H9 (cell line): ENCODE measurements around the gene SPP1. TPM values are rescaled to one million over a fixed set of nuclear protein-coding genes. Genes with fewer than 3 reads are reported as not detected.

Experiments
- DNase-seq: peaks from one replicate; pipeline ENCODE4 v3.0.0-alpha.2; 2017
- H2AFZ ChIP-seq: one replicate; pipeline ENCODE4 v1.6.1; 2013; ENCODE audit warnings: mild to moderate bottlenecking, low read length, control low read depth, moderate library complexity
- H2AK5ac ChIP-seq: 2 replicates; pipeline ENCODE4 v1.6.1; 2013; ENCODE audit warnings: low read length, control low read depth, mixed read lengths; ENCODE audit not compliant: insufficient read length
- H2BK120ac ChIP-seq: one replicate; pipeline ENCODE4 v1.6.1; 2013; ENCODE audit warnings: low read depth, mild to moderate bottlenecking, low read length, control low read depth, inconsistent platforms; ENCODE audit not compliant: poor library complexity, severe bottlenecking
- H2BK12ac ChIP-seq: 2 replicates; pipeline ENCODE4 v1.6.1; 2013; ENCODE audit warnings: low read length, control low read depth, mixed read lengths, low read depth; ENCODE audit not compliant: insufficient read length
- H2BK15ac ChIP-seq: 2 replicates; pipeline ENCODE4 v1.6.1; 2013; ENCODE audit warnings: low read depth, low read length, control low read depth
- H2BK20ac ChIP-seq: one replicate; pipeline ENCODE4 v1.6.1; 2013; ENCODE audit warnings: low read depth, mild to moderate bottlenecking, low read length, control low read depth, inconsistent platforms; ENCODE audit not compliant: poor library complexity, severe bottlenecking
- H2BK5ac ChIP-seq: 2 replicates; pipeline ENCODE4 v1.6.1; 2013; ENCODE audit warnings: low read length, control low read depth, mixed read lengths; ENCODE audit not compliant: insufficient read length
- H3K14ac ChIP-seq: 2 replicates; pipeline ENCODE4 v1.6.1; 2013; ENCODE audit warnings: low read length, control low read depth; ENCODE audit not compliant: insufficient read depth
- H3K18ac ChIP-seq: 2 replicates; pipeline ENCODE4 v1.6.1; 2013; ENCODE audit warnings: low read depth, mild to moderate bottlenecking, mixed read lengths, low read length, control low read depth; ENCODE audit not compliant: insufficient read length
- H3K23ac ChIP-seq: 2 replicates; pipeline ENCODE4 v1.6.1; 2013; ENCODE audit warnings: low read length, control low read depth, mixed read lengths, low read depth; ENCODE audit not compliant: insufficient read length
- H3K23me2 ChIP-seq: 2 replicates; pipeline ENCODE4 v1.6.1; 2013; ENCODE audit warnings: low read depth, mild to moderate bottlenecking, mixed read lengths, low read length, control low read depth; ENCODE audit not compliant: insufficient read length, poor library complexity, severe bottlenecking
- H3K27ac ChIP-seq: 2 replicates; pipeline ENCODE4 v1.5.1; 2013; ENCODE audit warnings: low read length, control low read depth, mixed read lengths, low read depth; ENCODE audit not compliant: insufficient read length
- H3K27me3 ChIP-seq: 2 replicates; pipeline ENCODE4 v1.6.1; 2013; ENCODE audit warnings: low read length, control low read depth, inconsistent platforms; ENCODE audit not compliant: insufficient read depth
- H3K4ac ChIP-seq: 2 replicates; pipeline ENCODE4 v1.6.1; 2013; ENCODE audit warnings: low read depth, mild to moderate bottlenecking, control low read depth, inconsistent platforms, low read length, moderate library complexity
- H3K4me1 ChIP-seq: 2 replicates; pipeline ENCODE4 v1.6.1; 2013; ENCODE audit warnings: low read length, control low read depth, inconsistent platforms; ENCODE audit not compliant: insufficient read depth
- H3K4me2 ChIP-seq: 2 replicates; pipeline ENCODE4 v1.6.1; 2013; ENCODE audit warnings: low read length, control low read depth, mixed read lengths; ENCODE audit not compliant: insufficient read length, insufficient read depth
- H3K56ac ChIP-seq: 2 replicates; pipeline ENCODE4 v1.6.1; 2013; ENCODE audit warnings: low read depth, mild to moderate bottlenecking, mixed read lengths, low read length, control low read depth; ENCODE audit not compliant: insufficient read length
- H3K79me1 ChIP-seq: 2 replicates; pipeline ENCODE4 v1.6.1; 2013; ENCODE audit warnings: low read depth, mild to moderate bottlenecking, moderate library complexity, low read length, control low read depth, inconsistent platforms; ENCODE audit not compliant: insufficient read depth, poor library complexity, severe bottlenecking
- H3K79me2 ChIP-seq: 2 replicates; pipeline ENCODE4 v1.6.1; 2013; ENCODE audit warnings: low read length, control low read depth, inconsistent platforms; ENCODE audit not compliant: insufficient read depth
- H3K9ac ChIP-seq: 2 replicates; pipeline ENCODE4 v1.6.1; 2013; ENCODE audit warnings: low read length, control low read depth, mixed read lengths; ENCODE audit not compliant: insufficient read length; ENCODE audit errors: extremely low read depth
- H3K9me3 ChIP-seq: one replicate; pipeline ENCODE4 v1.6.1; 2013; ENCODE audit warnings: low read depth, low read length, inconsistent platforms; ENCODE audit not compliant: control insufficient read depth
- H3T11ph ChIP-seq: one replicate; pipeline ENCODE4 v1.6.1; 2013; ENCODE audit warnings: mild to moderate bottlenecking, low read length, control low read depth, inconsistent platforms
- H4K20me1 ChIP-seq: one replicate; pipeline ENCODE4 v1.6.1; 2013; ENCODE audit not compliant: control insufficient read depth, insufficient read length, insufficient read depth
- H4K5ac ChIP-seq: 2 replicates; pipeline ENCODE4 v1.6.1; 2013; ENCODE audit warnings: low read depth, mild to moderate bottlenecking, mixed read lengths, low read length, control low read depth; ENCODE audit not compliant: insufficient read length
- H4K8ac ChIP-seq: replicated peaks from 2 replicates; pipeline ENCODE4 v1.6.1; 2013; ENCODE audit warnings: low read length, control low read depth, mixed read lengths, low read depth; ENCODE audit not compliant: insufficient read length
- H4K91ac ChIP-seq: 2 replicates; pipeline ENCODE4 v1.6.1; 2013; ENCODE audit warnings: low read depth, mild to moderate bottlenecking, moderate library complexity, mixed read lengths, low read length, control low read depth; ENCODE audit not compliant: insufficient read length
- H3K27ac Mint-ChIP-seq, 3 experiments: 2 replicates in 2 of 3; 3 replicates in 1 of 3; pipeline ENCODE4 v1.8.0; 2020 to 2021; ENCODE audit warnings: mixed read lengths in 3 of 3, mild to moderate bottlenecking in 1 of 3, moderate library complexity in 1 of 3
- H3K27me3 Mint-ChIP-seq: 2 replicates; pipeline ENCODE4 v1.8.0; 2021; ENCODE audit warnings: low read depth, mild to moderate bottlenecking, moderate library complexity, mixed read lengths
- H3K36me3 Mint-ChIP-seq, 3 experiments: 2 replicates in 2 of 3; 3 replicates in 1 of 3; pipeline ENCODE4 v1.8.0; 2020 to 2021; ENCODE audit warnings: low read depth in 3 of 3, mixed read lengths in 3 of 3; ENCODE audit not compliant: insufficient read depth in 1 of 3
- H3K4me1 Mint-ChIP-seq, 2 experiments: 2 replicates each; pipeline ENCODE4 v1.8.0; 2020; ENCODE audit warnings: mixed read lengths in 2 of 2
- H3K4me3 Mint-ChIP-seq, 2 experiments: 2 replicates in 1 of 2; 3 replicates in 1 of 2; pipeline ENCODE4 v1.8.0; 2020 to 2021; ENCODE audit warnings: mild to moderate bottlenecking in 2 of 2, mixed read lengths in 2 of 2, moderate library complexity in 1 of 2
- H3K9me3 Mint-ChIP-seq, 2 experiments: 2 replicates in 1 of 2; 3 replicates in 1 of 2; pipeline ENCODE4 v1.8.0; 2020; ENCODE audit warnings: mild to moderate bottlenecking in 2 of 2, mixed read lengths in 2 of 2, moderate library complexity in 1 of 2
- CTCF ChIP-seq: fragments of 200-600 bp; sonication (generic); conservative IDR thresholded peaks from 3 replicates; pipeline ENCODE4 v1.8.0; 2021; ENCODE audit warnings: antibody characterized with exemption, mild to moderate bottlenecking
- WGBS: extraction: QIAGEN DNeasy Blood & Tissue Kit; methylation state at CpG from one replicate; pipeline ENCODE4 v1.1.7; 2013; ENCODE audit warnings: missing lambda C conversion rate, low lambda C conversion rate, mixed read lengths; ENCODE audit not compliant: insufficient read length; ENCODE audit errors: extremely low coverage; 5-methylcytosine and 5-hydroxymethylcytosine counted together
- total RNA-seq: library from RNA; stranded (reverse); gene quantifications from 2 replicates; pipeline ENCODE4 v1.2.1, GENCODE V29; 2021

SPP1 gene
- total RNA-seq, 1 experiment from 2014 or later = 13.2 TPM

- Mint-ChIP-seq H3K9me3 (no peaks in the 10 kb centered on the region), H3K4me1 (peaks cover 5 to 13% of the 10 kb centered on the region in 2 experiments), H3K27ac (no peak overlapping the region), H3K36me3 (peaks cover 0 to 8% (median 2%) of the 10 kb centered on the region in 3 experiments; a peak in 4 of 7 replicates), H3K4me3 (no peak overlapping the region), H3K27me3 (no peaks in the 10 kb centered on the region)
- no CpG with 5 or more reads among the region's 13 CpGs for WGBS
- H3K9ac ChIP-seq = no peak overlapping the region
- no peak overlapping the region for H4K5ac ChIP-seq
- no peak overlapping the region for H3K4me2 ChIP-seq
- H3K4ac ChIP-seq = no peak overlapping the region
- H2BK120ac ChIP-seq = no peak overlapping the region
- H2BK12ac ChIP-seq = no peak overlapping the region
- no peak overlapping the region for H3K27ac ChIP-seq
- H2BK5ac ChIP-seq = no peak overlapping the region
- H3K23me2 ChIP-seq = no peaks in the 10 kb centered on the region
- H3K4me1 ChIP-seq = no peaks in the 10 kb centered on the region
- no peak for TF ChIP-seq CTCF
- H3K79me2 ChIP-seq = no peaks in the 10 kb centered on the region
- no peaks in the 10 kb centered on the region for H3K9me3 ChIP-seq
- H3K14ac ChIP-seq = no peak overlapping the region
- DNase-seq = no peak
- H3T11ph ChIP-seq = no peak overlapping the region
- H3K23ac ChIP-seq = no peak overlapping the region
- H2AFZ ChIP-seq = no peak overlapping the region
- H3K56ac ChIP-seq = no peak overlapping the region
- H2BK20ac ChIP-seq = no peak overlapping the region
- H3K18ac ChIP-seq = no peak overlapping the region
- no peak overlapping the region for H4K91ac ChIP-seq
- H4K20me1 ChIP-seq = no peaks in the 10 kb centered on the region
- H2BK15ac ChIP-seq = no peak overlapping the region
- H4K8ac ChIP-seq = no peak overlapping the region
- no peaks in the 10 kb centered on the region for H3K79me1 ChIP-seq
- no peaks in the 10 kb centered on the region for H3K27me3 ChIP-seq
- no peak overlapping the region for H2AK5ac ChIP-seq
These were observed 7.0 kb downstream of the SPP1 start for GRCh38 chr4:87982446-87983010.
